Measurements from ENCODE around the gene ANO10. TPM values are rescaled to one million over a fixed set of nuclear protein-coding genes. Genes with fewer than 3 reads are reported as not detected.

Gene ANO10
- total RNA-seq, 1 donor: 54.0 TPM

DNA sequence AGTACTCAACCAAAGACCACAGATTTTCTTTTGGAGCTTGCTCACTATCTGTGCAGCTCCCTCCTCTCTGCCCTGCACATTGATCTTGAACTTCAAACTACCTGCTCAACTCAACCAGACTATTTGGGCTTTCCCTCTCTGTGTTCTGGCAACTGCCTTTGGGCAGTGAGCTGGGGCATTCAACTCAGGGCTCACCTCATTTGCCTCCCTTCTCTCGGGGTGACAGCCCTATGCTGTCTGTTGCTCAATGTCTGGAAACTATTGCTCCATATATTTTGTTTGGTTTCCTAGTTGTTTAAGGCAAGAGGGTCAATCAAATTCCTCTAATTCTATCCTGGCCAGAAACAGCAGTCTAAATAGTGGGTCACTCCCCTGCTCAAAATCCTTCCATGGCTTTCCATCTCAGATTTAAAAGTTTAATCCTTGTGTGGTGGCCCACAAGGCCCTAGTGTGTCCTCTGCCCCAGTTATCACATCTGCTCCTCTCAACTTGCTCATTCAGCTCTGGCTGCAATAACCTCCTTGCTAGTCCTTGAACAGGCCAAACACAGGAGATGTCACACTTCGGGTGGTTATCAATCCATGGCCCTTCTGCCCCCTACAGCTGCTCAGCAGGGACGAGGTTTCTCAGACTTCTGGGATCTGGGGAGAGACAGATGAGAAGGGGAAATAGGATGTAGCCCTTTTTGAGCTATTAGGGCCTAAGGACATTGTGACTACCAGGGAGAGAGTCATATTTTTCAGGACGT, 267.7 kb downstream of the ANO10 start:
- peak; percentile 38 for DNase-seq (ENCODE audit: low read depth)
- TF ChIP-seq, protein P1, sequence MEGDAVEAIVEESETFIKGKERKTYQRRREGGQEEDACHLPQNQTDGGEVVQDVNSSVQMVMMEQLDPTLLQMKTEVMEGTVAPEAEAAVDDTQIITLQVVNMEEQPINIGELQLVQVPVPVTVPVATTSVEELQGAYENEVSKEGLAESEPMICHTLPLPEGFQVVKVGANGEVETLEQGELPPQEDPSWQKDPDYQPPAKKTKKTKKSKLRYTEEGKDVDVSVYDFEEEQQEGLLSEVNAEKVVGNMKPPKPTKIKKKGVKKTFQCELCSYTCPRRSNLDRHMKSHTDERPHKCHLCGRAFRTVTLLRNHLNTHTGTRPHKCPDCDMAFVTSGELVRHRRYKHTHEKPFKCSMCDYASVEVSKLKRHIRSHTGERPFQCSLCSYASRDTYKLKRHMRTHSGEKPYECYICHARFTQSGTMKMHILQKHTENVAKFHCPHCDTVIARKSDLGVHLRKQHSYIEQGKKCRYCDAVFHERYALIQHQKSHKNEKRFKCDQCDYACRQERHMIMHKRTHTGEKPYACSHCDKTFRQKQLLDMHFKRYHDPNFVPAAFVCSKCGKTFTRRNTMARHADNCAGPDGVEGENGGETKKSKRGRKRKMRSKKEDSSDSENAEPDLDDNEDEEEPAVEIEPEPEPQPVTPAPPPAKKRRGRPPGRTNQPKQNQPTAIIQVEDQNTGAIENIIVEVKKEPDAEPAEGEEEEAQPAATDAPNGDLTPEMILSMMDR (IDR thresholded peaks at IDR 0.05; ENCODE audit: insufficient read depth, low read depth, low read length): no peak

DNA sequence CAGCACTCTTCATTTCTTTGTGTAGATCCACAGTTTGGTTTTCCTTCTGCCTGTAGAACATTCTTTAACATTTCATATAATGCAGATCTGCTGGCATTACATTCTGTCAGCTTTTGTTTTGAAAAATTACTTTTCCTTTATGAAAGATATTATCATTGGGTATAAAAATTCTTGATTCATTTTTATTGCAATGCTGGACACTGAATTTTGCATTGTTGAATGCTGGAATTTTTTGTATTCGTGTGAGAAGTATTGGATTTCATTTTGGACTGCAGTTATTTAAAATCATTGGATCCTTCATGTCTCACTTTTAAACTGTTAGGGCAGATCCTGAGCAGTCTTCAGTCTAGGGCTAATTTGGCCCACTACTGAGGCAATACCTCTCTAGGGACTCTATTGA, 268.4 kb downstream of the ANO10 start:
- TF ChIP-seq, protein P1 (IDR thresholded peaks at IDR 0.05; ENCODE audit: insufficient read depth, low read depth, low read length): no peak

More for the DNA sequence above, 267.7 kb downstream of the ANO10 start:
- H3K4me3 ChIP-seq (ENCODE audit: low read depth, low read length): no peak overlapping the region

GRCh38 chr3:43349716-43350115, 272.1 kb downstream of the ANO10 start:
- H3K4me3 ChIP-seq (ENCODE audit: low read depth, low read length): no peak overlapping the region
- TF ChIP-seq, protein P1 (IDR thresholded peaks at IDR 0.05; ENCODE audit: insufficient read depth, low read depth, low read length): no peak
- DNase-seq (ENCODE audit: low read depth): no peak

More for the DNA sequence above, 268.4 kb downstream of the ANO10 start:
- no peak for DNase-seq (ENCODE audit: low read depth)
- H3K4me3 ChIP-seq (ENCODE audit: low read depth, low read length): no peak overlapping the region

DNA sequence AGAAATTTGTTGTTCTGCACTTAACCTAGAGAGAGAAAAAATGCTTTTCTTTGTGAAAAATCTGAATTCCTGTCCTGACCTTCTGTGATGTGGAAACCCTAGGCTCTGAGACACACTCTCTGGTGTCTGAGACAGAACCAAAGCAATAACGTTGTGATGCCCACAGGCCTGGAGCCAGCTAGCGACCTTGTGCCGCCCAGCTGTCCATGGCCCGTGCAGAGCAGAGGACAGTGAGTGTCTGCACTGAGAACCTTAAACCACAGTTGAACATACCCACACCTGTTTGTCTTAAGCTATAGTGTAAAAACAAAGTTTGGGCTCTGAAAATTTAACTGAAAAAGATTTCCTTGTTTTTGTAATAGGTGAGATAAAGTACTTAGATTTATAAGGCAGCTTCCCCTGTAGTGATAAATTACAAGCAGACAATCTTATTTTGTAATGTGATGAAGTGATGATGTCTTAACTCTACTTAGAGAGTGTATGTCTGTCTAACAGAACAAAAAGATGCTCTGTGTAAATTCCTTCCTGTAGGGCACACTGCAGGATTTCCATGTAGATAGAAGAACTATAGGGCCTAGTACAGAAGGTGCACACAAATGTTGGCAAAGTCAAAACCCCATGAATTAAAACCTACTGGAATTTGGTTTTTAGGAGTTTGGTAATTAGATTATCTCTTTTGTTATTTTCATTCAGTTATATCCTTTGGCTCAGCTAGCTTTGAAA, 272.8 kb downstream of the ANO10 start:
- TF ChIP-seq, protein P1 (IDR thresholded peaks at IDR 0.05; ENCODE audit: insufficient read depth, low read depth, low read length): no peak
- DNase-seq (ENCODE audit: low read depth): no peak
- H3K4me3 ChIP-seq (ENCODE audit: low read depth, low read length): no peak overlapping the region

GRCh38 chr3:43348350-43348749, 273.5 kb downstream of the ANO10 start:
- DNase-seq (ENCODE audit: low read depth): no peak

GRCh38 chr3:43347774-43348173, 274.0 kb downstream of the ANO10 start:
- TF ChIP-seq, protein P1 (IDR thresholded peaks at IDR 0.05; ENCODE audit: insufficient read depth, low read depth, low read length): no peak
- H3K4me3 ChIP-seq (ENCODE audit: low read depth, low read length): no peak overlapping the region
- no peak for DNase-seq (ENCODE audit: low read depth)

More at GRCh38 chr3:43348350-43348749, 273.5 kb downstream of the ANO10 start:
- TF ChIP-seq, protein P1 (IDR thresholded peaks at IDR 0.05; ENCODE audit: insufficient read depth, low read depth, low read length): no peak
- no peak overlapping the region for H3K4me3 ChIP-seq (ENCODE audit: low read depth, low read length)
